GM18870 (cell line): ENCODE data around the gene FAM53B.

Experiments
- ATAC-seq: cut with Tn5 transposase; IDR thresholded peaks from one replicate; pipeline ENCODE4 v1.9.1; 2021; ENCODE audit warnings: moderate library complexity; ENCODE audit not compliant: unreplicated experiment

FAM53B gene

GRCh38 chr10:124665091-124665490 is 79.1 kb downstream of the FAM53B start:
- ATAC-seq: no peak

- no peak for ATAC-seq
Observed at GRCh38 chr10:124663766-124664360, 80.3 kb downstream of the FAM53B start.

GRCh38 chr10:124663228-124663627 is 81.0 kb downstream of the FAM53B start:
- ATAC-seq: no peak

- ATAC-seq: no peak
Observed at GRCh38 chr10:124661660-124662180, 82.5 kb downstream of the FAM53B start.

GRCh38 chr10:124660404-124661125 is 83.6 kb downstream of the FAM53B start:
- ATAC-seq: no peak

GRCh38 chr10:124659380-124659779 is 84.8 kb downstream of the FAM53B start:
- no peak for ATAC-seq

- no peak for ATAC-seq
Observed at GRCh38 chr10:124658591-124659242, 85.5 kb downstream of the FAM53B start.

GRCh38 chr10:124657806-124658205 is 86.4 kb downstream of the FAM53B start:
- no peak for ATAC-seq

GRCh38 chr10:124656541-124656940 is 87.6 kb downstream of the FAM53B start:
- ATAC-seq: no peak

- no peak for ATAC-seq
Observed at GRCh38 chr10:124656113-124656490, 88.1 kb downstream of the FAM53B start.

- no peak for ATAC-seq
Observed at GRCh38 chr10:124655191-124656112, 88.7 kb downstream of the FAM53B start.

GRCh38 chr10:124654686-124655085 is 89.5 kb downstream of the FAM53B start:
- no peak for ATAC-seq

- no peak for ATAC-seq
Observed at GRCh38 chr10:124653811-124654651, 90.1 kb downstream of the FAM53B start.

- no peak for ATAC-seq
Observed at GRCh38 chr10:124653311-124653710, 90.9 kb downstream of the FAM53B start.

GRCh38 chr10:124652701-124653100 is 91.5 kb downstream of the FAM53B start:
- no peak for ATAC-seq

- no peak for ATAC-seq
Observed at GRCh38 chr10:124652200-124652599, 92.0 kb downstream of the FAM53B start.

- no peak for ATAC-seq
Observed at GRCh38 chr10:124651402-124651891, 92.7 kb downstream of the FAM53B start.

- ATAC-seq: no peak
Observed at GRCh38 chr10:124650820-124651401, 93.3 kb downstream of the FAM53B start.

- ATAC-seq: no peak
Observed at GRCh38 chr10:124650263-124650662, 93.9 kb downstream of the FAM53B start.
